Lower lobe of right lung (tissue), 2 donors: ENCODE measurements around the gene CASP2. TPM values are rescaled to one million over a fixed set of nuclear protein-coding genes. Genes with fewer than 3 reads are reported as not detected.

Source experiments
- ATAC-seq, 2 donors: fragments of 200-7000 bp; cut with Tn5 transposase; one replicate each; pipeline ENCODE4 v1.9.1; 2020 to 2022; ENCODE audit warnings: mild to moderate bottlenecking in 2 of 2, moderate library complexity in 2 of 2
- DNase-seq: peaks from one replicate; pipeline ENCODE4 v3.0.0-alpha.2; 2020
- H3K27ac ChIP-seq: fragments of 200-600 bp; one replicate; pipeline ENCODE4 v1.8.0; 2022
- H3K27me3 ChIP-seq: fragments of 200-600 bp; one replicate; pipeline ENCODE4 v1.8.0; 2022; ENCODE audit warnings: low read depth
- H3K36me3 ChIP-seq: fragments of 200-600 bp; one replicate; pipeline ENCODE4 v1.8.0; 2022; ENCODE audit warnings: mild to moderate bottlenecking
- H3K4me1 ChIP-seq: fragments of 200-600 bp; one replicate; pipeline ENCODE4 v1.8.0; 2022
- H3K4me3 ChIP-seq: fragments of 200-600 bp; one replicate; pipeline ENCODE4 v1.8.0; 2022; ENCODE audit warnings: mild to moderate bottlenecking
- H3K9me3 ChIP-seq: fragments of 200-600 bp; one replicate; pipeline ENCODE4 v1.8.0; 2022
- intact Hi-C: fragments of 100-400 bp; cut with DNase I; formaldehyde crosslinking; loops from one replicate; pipeline ENCODE4 v1.11.0; 2022
- total RNA-seq: library from RNA; stranded (reverse); fragmentation: NEBNext Ultra II Directional; extraction: Animal tissue kit (Norgen Biotek cat#: 25700); gene quantifications from one replicate; pipeline ENCODE4 v1.2.1, GENCODE V29; 2021
- TF ChIP-seq, protein P1 (sequence below): fragments of 200-600 bp; IDR thresholded peaks from one replicate; pipeline ENCODE4 v1.8.0; 2022; ENCODE audit warnings: antibody characterized with exemption, mild to moderate bottlenecking
- donor health status: DM: no; HTN: yes; CAD: no; lungs with severe emphysema.

The CASP2 gene
- total RNA-seq, 1 donor from 2014 or later = 33.7 TPM

DNA sequence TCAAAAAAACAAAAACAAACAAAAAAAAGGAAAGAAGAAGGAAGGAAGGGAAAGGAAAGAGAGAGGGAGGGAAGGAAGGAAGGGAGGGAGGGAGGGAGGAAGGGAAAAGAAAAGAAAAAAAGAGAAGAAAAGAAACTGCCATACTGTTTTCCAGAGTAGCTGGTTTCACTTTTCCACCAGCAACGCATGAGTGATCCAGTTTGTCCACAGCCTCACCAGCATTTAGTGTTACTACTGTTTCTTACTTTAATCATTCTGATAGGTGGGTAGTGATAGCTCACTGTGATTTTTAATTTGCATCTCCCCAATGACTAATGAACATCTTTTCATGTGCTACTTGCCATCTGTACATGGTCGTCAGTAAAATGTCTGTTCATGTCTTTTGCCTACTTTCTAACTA, 15.3 kb upstream of the CASP2 start:
- TF ChIP-seq, protein P1, sequence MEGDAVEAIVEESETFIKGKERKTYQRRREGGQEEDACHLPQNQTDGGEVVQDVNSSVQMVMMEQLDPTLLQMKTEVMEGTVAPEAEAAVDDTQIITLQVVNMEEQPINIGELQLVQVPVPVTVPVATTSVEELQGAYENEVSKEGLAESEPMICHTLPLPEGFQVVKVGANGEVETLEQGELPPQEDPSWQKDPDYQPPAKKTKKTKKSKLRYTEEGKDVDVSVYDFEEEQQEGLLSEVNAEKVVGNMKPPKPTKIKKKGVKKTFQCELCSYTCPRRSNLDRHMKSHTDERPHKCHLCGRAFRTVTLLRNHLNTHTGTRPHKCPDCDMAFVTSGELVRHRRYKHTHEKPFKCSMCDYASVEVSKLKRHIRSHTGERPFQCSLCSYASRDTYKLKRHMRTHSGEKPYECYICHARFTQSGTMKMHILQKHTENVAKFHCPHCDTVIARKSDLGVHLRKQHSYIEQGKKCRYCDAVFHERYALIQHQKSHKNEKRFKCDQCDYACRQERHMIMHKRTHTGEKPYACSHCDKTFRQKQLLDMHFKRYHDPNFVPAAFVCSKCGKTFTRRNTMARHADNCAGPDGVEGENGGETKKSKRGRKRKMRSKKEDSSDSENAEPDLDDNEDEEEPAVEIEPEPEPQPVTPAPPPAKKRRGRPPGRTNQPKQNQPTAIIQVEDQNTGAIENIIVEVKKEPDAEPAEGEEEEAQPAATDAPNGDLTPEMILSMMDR = no peak
- no peaks in the 10 kb centered on the region for H3K4me1 ChIP-seq
- intact Hi-C loops = no loop called here
- no peaks in the 10 kb centered on the region for H3K9me3 ChIP-seq
- H3K27me3 ChIP-seq = no peaks in the 10 kb centered on the region
- no peak for ATAC-seq
- no peak for DNase-seq
- H3K27ac ChIP-seq = no peak overlapping the region
- H3K4me3 ChIP-seq = no peak overlapping the region
- peaks cover 24% of the 10 kb centered on the region for H3K36me3 ChIP-seq

DNA sequence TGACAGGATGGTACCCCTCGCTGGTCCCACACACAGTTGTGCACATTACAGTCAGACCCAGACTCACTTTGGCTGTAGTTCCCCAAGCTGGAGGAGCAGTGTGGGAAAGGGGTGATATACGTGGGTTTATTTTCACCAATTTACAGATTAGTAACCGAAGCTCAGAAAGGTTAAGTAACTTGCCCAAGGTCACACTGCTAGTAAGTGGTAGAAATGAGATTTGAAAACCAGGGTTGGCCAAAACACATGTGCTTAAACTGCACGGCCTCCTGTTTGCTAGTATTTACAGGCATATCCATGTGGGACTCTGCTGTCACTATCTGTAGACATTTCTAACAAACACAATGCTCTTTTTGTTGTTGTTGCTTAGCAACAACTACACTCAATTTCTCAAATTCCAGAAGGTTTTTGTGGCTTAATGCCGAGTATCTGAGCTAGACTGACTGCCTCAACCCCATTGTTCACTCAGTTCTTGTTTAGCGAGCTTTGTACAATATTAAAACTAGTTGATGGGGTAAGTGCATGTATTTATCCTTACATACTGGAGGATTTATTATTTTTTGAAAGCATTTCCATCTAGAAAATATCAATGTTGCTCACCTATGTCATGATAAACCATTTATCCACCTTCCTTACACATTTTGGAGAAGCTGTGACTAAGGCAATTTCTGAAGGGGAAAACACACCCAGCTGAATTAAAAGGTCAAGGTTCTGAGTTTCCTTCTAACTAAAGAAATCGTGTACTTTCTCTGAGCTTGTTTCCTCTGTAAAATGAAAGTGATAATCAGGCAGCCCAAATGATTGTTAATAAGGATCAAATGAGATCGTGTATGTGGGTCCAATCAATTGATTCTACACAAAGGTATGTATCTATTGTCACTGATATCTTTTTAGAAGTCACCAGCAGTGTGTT, 8.7 kb upstream of the CASP2 start:
- no peaks in the 10 kb centered on the region for H3K27me3 ChIP-seq
- no peaks in the 10 kb centered on the region for H3K9me3 ChIP-seq
- peak overlapping the region; percentile 34 for H3K27ac ChIP-seq
- intact Hi-C loops = no loop called here
- DNase-seq = no peak
- TF ChIP-seq, protein P1 = no peak
- H3K4me1 ChIP-seq = peaks cover 19% of the 10 kb centered on the region
- H3K36me3 ChIP-seq = no peaks in the 10 kb centered on the region
- ATAC-seq = peak; percentile 79
- H3K4me3 ChIP-seq = no peak overlapping the region

DNA sequence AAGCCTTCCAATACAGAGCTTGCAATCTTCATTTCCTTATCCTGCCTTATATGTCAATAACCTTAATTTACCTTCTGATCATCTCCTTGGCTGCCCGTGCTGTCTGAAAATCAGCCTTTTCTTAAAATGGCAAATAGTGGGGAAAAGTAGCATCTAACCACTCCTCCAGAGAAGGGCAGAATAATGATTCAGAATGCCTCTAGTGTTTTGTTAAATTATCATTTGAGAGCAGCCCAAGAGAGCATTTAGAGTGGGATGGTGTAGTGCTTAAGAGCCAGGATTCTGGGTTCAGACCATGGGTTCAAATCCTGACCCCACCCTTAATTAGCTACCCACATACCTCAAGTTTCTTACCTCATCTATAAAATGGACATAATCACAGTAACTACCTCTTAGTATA, 8.0 kb upstream of the CASP2 start:
- Histone ChIP-seq H3K9me3 (no peaks in the 10 kb centered on the region), H3K4me1 (peaks cover 19% of the 10 kb centered on the region), H3K27ac (peak overlapping the region; percentile 34), H3K27me3 (no peaks in the 10 kb centered on the region), H3K36me3 (no peaks in the 10 kb centered on the region), H3K4me3 (no peak overlapping the region)
- intact Hi-C loops = no loop called here
- TF ChIP-seq, protein P1 = no peak
- ATAC-seq (no peak), DNase-seq (no peak)

DNA sequence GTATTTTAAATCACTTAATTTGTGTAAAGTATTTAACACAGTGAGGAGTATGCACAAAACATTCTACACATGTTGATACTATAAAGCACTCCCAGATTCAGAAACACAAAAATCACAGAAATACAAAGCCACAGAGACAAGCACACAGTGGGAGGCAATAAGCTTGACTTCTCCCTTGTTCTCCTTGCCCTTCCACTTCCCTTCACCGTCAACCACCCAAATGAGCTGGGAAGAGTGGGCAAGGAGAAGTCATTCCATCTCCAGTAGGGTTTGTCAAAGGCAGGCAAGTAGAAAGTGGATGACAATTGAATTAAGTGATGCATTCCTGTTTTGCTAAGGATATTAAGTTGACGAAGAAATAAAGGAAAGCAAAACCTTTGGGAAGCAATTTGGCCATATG, 7.6 kb upstream of the CASP2 start:
- Histone ChIP-seq H3K27ac (no peak overlapping the region), H3K36me3 (no peaks in the 10 kb centered on the region), H3K4me1 (peaks cover 19% of the 10 kb centered on the region), H3K27me3 (no peaks in the 10 kb centered on the region), H3K9me3 (no peaks in the 10 kb centered on the region), H3K4me3 (no peak overlapping the region)
- ATAC-seq = no peak
- DNase-seq = no peak
- TF ChIP-seq, protein P1 = no peak
- intact Hi-C loops = no loop called here

DNA sequence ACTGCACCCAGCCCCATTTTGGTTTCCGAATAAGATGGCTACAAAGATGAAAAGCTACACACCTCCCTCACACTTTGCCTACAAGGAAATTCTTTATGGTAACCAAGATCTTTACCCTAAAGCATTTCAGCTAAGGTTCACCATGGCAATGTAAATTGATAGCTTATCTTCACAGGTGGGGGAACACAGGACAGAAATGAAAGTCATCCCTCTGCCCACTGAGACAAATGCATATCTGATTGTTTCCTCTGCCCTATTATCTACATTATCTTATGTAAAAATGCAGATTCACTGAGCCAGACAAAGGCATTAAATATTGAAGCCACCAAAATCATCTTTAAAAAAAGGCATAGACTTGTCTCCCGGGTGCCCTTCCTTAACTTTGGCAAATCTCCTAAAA, 6.6 kb upstream of the CASP2 start:
- intact Hi-C loops = no loop called here
- Histone ChIP-seq H3K36me3 (no peaks in the 10 kb centered on the region), H3K4me1 (peaks cover 19% of the 10 kb centered on the region), H3K9me3 (no peaks in the 10 kb centered on the region), H3K4me3 (no peak overlapping the region), H3K27ac (no peak overlapping the region), H3K27me3 (no peaks in the 10 kb centered on the region)
- ATAC-seq = no peak
- no peak for DNase-seq
- TF ChIP-seq, protein P1 = no peak
